IMR-90 (cell line): ENCODE data around the gene EFCAB5. TPM values are rescaled to one million over a fixed set of nuclear protein-coding genes. Genes with fewer than 3 reads are reported as not detected.

ENCODE experiments used
- ATAC-seq: fragments of 200-7000 bp; cut with Tn5 transposase; 2 replicates; pipeline ENCODE4 v1.9.1; 2020; ENCODE audit warnings: low read depth, mild to moderate bottlenecking, moderate library complexity
- BruUV-seq: library from RNA; stranded (reverse); fragments of 400-500 nt; replicated peaks from 2 replicates; lab custom pipeline; 2021; lab: Mats Ljungman, UMichigan
- CTCF ChIA-PET: fragments of 300-600 bp; formaldehyde crosslinking; extraction: SDS; loops from one replicate; lab custom pipeline; 2021; ENCODE audit warnings: antibody characterized with exemption; lab: Yijun Ruan, JAX
- POLR2A ChIA-PET: fragments of 300-600 bp; sonication (Branson Sonifier 250); formaldehyde crosslinking; loops from one replicate; lab custom pipeline; 2022; ENCODE audit warnings: antibody characterized with exemption; ENCODE audit not compliant: unreplicated experiment; lab: Charles Lee
- DNase-seq: peaks from one replicate; pipeline ENCODE4 v3.0.0; 2013
- H2AFZ ChIP-seq: replicated peaks from 2 replicates; pipeline ENCODE3; 2013; ENCODE audit warnings: low read length, mild to moderate bottlenecking; ENCODE audit not compliant: poor library complexity
- H2AK5ac ChIP-seq: 2 replicates; pipeline ENCODE4 v1.6.1; 2013; ENCODE audit warnings: low read depth, low read length, inconsistent platforms
- H2AK9ac ChIP-seq: replicated peaks from 2 replicates; pipeline ENCODE3; 2013; ENCODE audit warnings: mild to moderate bottlenecking, low read depth, low read length, moderate library complexity; ENCODE audit not compliant: poor library complexity
- H2BK120ac ChIP-seq: 2 replicates; pipeline ENCODE4 v1.6.1; 2013; ENCODE audit warnings: low read depth, low read length, inconsistent platforms
- H2BK15ac ChIP-seq: 3 replicates; pipeline ENCODE4 v1.6.1; 2013; ENCODE audit warnings: low read depth, low read length, inconsistent platforms
- H2BK20ac ChIP-seq: 2 replicates; pipeline ENCODE4 v1.6.1; 2013; ENCODE audit warnings: low read depth, mild to moderate bottlenecking, inconsistent platforms, low read length, moderate library complexity
- H2BK5ac ChIP-seq: 2 replicates; pipeline ENCODE4 v1.6.1; 2013; ENCODE audit warnings: mild to moderate bottlenecking, low read depth, low read length, inconsistent platforms; ENCODE audit not compliant: poor library complexity, severe bottlenecking
- H3K14ac ChIP-seq: replicated peaks from 2 replicates; pipeline ENCODE4 v1.6.1; 2013; ENCODE audit warnings: low read depth, low read length, inconsistent platforms
- H3K18ac ChIP-seq: 2 replicates; pipeline ENCODE4 v1.6.1; 2013; ENCODE audit warnings: low read depth, low read length, control low read depth
- H3K23ac ChIP-seq: 2 replicates; pipeline ENCODE4 v1.6.1; 2013; ENCODE audit warnings: low read depth, low read length, inconsistent platforms
- H3K27ac ChIP-seq: 2 replicates; pipeline ENCODE4 v1.5.1; 2013; ENCODE audit warnings: mild to moderate bottlenecking, control low read depth, low read length; ENCODE audit not compliant: insufficient read depth
- H3K27me3 ChIP-seq: 2 replicates; pipeline ENCODE4 v1.6.1; 2013; ENCODE audit warnings: low read length; ENCODE audit not compliant: control insufficient read depth, insufficient read depth
- H3K36me3 ChIP-seq: 2 replicates; pipeline ENCODE4 v1.6.1; 2013; ENCODE audit warnings: low read length, mixed read lengths; ENCODE audit not compliant: control insufficient read depth, insufficient read depth
- H3K4ac ChIP-seq: 2 replicates; pipeline ENCODE4 v1.6.1; 2013; ENCODE audit warnings: low read depth, low read length, inconsistent platforms
- H3K4me1 ChIP-seq: 2 replicates; pipeline ENCODE4 v1.6.1; 2013; ENCODE audit warnings: low read length, mixed read lengths; ENCODE audit not compliant: control insufficient read depth, insufficient read depth
- H3K4me2 ChIP-seq: 2 replicates; pipeline ENCODE4 v1.6.1; 2013; ENCODE audit warnings: low read depth, mild to moderate bottlenecking, control low read depth, low read length, moderate library complexity
- H3K4me3 ChIP-seq: 2 replicates; pipeline ENCODE4 v1.5.1; 2013; ENCODE audit warnings: low read depth, mild to moderate bottlenecking, control low read depth, low read length, moderate library complexity; ENCODE audit not compliant: insufficient read depth
- H3K56ac ChIP-seq: 2 replicates; pipeline ENCODE4 v1.6.1; 2013; ENCODE audit warnings: low read length, inconsistent platforms; ENCODE audit not compliant: insufficient read depth; ENCODE audit errors: extremely low read depth
- H3K79me1 ChIP-seq, 2 experiments: 2 replicates each; pipeline ENCODE4 v1.6.1; 2013; ENCODE audit warnings: low read length in 2 of 2, inconsistent platforms in 1 of 2, low read depth in 1 of 2
- H3K9ac ChIP-seq: 2 replicates; pipeline ENCODE4 v1.6.1; 2013; ENCODE audit warnings: low read depth, low read length, control low read depth
- H3K9me1 ChIP-seq: 2 replicates; pipeline ENCODE4 v1.6.1; 2013; ENCODE audit warnings: low read length, inconsistent platforms; ENCODE audit not compliant: insufficient read depth
- H3K9me3 ChIP-seq: 2 replicates; pipeline ENCODE4 v1.6.1; 2013; ENCODE audit warnings: low read length; ENCODE audit not compliant: control insufficient read depth, insufficient read depth
- H4K20me1 ChIP-seq: 2 replicates; pipeline ENCODE4 v1.6.1; 2013; ENCODE audit warnings: low read length, inconsistent platforms; ENCODE audit not compliant: insufficient read depth
- H4K5ac ChIP-seq: 2 replicates; pipeline ENCODE4 v1.6.1; 2013; ENCODE audit warnings: mild to moderate bottlenecking, low read depth, low read length, control low read depth
- H4K8ac ChIP-seq, 2 experiments: 2 replicates each; pipeline ENCODE4 v1.6.1; 2013; ENCODE audit warnings: low read depth in 2 of 2, low read length in 2 of 2, control low read depth in 1 of 2, inconsistent platforms in 1 of 2
- H4K91ac ChIP-seq: 2 replicates; pipeline ENCODE4 v1.6.1; 2013; ENCODE audit warnings: low read depth, low read length, inconsistent platforms; ENCODE audit not compliant: insufficient read depth
- BHLHE40 ChIP-seq: fragments of 150-350 bp; IDR thresholded peaks from 2 replicates; pipeline ENCODE4 v1.6.1; 2016; ENCODE audit warnings: mild to moderate bottlenecking, low read depth, low read length
- CEBPB ChIP-seq: IDR thresholded peaks from 2 replicates; pipeline ENCODE4 v1.6.1; 2012; ENCODE audit warnings: low read depth, low read length, improper control_type of control experiment
- CHD1 ChIP-seq: IDR thresholded peaks from 2 replicates; pipeline ENCODE4 v1.6.1; 2012; ENCODE audit warnings: low read depth, low read length, improper control_type of control experiment
- CTCF ChIP-seq: conservative IDR thresholded peaks from 2 replicates; pipeline ENCODE4 v1.5.1; 2012; ENCODE audit warnings: mild to moderate bottlenecking, low read depth, low read length, improper control_type of control experiment
- ELK1 ChIP-seq: fragments of 150-350 bp; IDR thresholded peaks from 2 replicates; pipeline ENCODE4 v1.6.1; 2016; ENCODE audit warnings: low read depth, mild to moderate bottlenecking, low read length, moderate library complexity, borderline replicate concordance
- FOS ChIP-seq: fragments of 150-350 bp; IDR thresholded peaks from 2 replicates; pipeline ENCODE4 v1.6.1; 2016; ENCODE audit warnings: low read depth, low read length
- MAFK ChIP-seq: IDR thresholded peaks from 2 replicates; pipeline ENCODE4 v1.6.1; 2012; ENCODE audit warnings: low read depth, low read length, improper control_type of control experiment
- MAZ ChIP-seq: IDR thresholded peaks from 2 replicates; pipeline ENCODE4 v1.6.1; 2012; ENCODE audit warnings: low read depth, mild to moderate bottlenecking, low read length, improper control_type of control experiment, moderate library complexity, borderline replicate concordance
- MXI1 ChIP-seq: IDR thresholded peaks from 2 replicates; pipeline ENCODE4 v1.6.1; 2012; ENCODE audit warnings: low read depth, mild to moderate bottlenecking, low read length, moderate library complexity, borderline replicate concordance
- NFE2L2 ChIP-seq: fragments of 150-350 bp; IDR thresholded peaks from 2 replicates; pipeline ENCODE4 v1.6.1; 2016; ENCODE audit warnings: low read depth, mild to moderate bottlenecking, low read length
- POLR2A ChIP-seq: IDR thresholded peaks from 2 replicates; pipeline ENCODE4 v1.6.1; 2012; ENCODE audit warnings: mild to moderate bottlenecking, low read depth, low read length
- RAD21 ChIP-seq: IDR thresholded peaks from 2 replicates; pipeline ENCODE4 v1.6.1; 2012; ENCODE audit warnings: low read length, improper control_type of control experiment
- RCOR1 ChIP-seq: IDR thresholded peaks from 2 replicates; pipeline ENCODE4 v1.6.1; 2012; ENCODE audit warnings: mild to moderate bottlenecking, low read length, improper control_type of control experiment; ENCODE audit not compliant: insufficient replicate concordance
- RFX5 ChIP-seq: IDR thresholded peaks from 2 replicates; pipeline ENCODE4 v1.8.0; 2012; ENCODE audit warnings: low read depth, mild to moderate bottlenecking, low read length, moderate library complexity
- SMC3 ChIP-seq: fragments of 150-350 bp; IDR thresholded peaks from 2 replicates; pipeline ENCODE4 v1.6.1; 2016; ENCODE audit warnings: low read depth, mild to moderate bottlenecking, antibody characterized with exemption, low read length, moderate library complexity
- USF2 ChIP-seq: fragments of 150-350 bp; IDR thresholded peaks from 2 replicates; pipeline ENCODE4 v1.6.1; 2017; ENCODE audit warnings: mild to moderate bottlenecking, antibody characterized with exemption, low read length, low read depth
- dilution Hi-C: fragments of 300-500 bp; cut with HindIII; formaldehyde crosslinking; loops from one replicate; pipeline ENCODE4 v1.14.3; 2018; ENCODE audit warnings: low sequenced_read_pairs; ENCODE audit not compliant: unreplicated experiment
- in situ Hi-C: fragments of 300-500 bp; cut with MboI; formaldehyde crosslinking; loops from 3 replicates; pipeline ENCODE4 v1.14.3; 2019; ENCODE audit warnings: low sequenced_read_pairs, inconsistent platforms, mixed read lengths
- intact Hi-C: fragments of 100-400 bp; cut with micrococcal nuclease; formaldehyde crosslinking; loops from 2 replicates; pipeline ENCODE4 v1.10.0; 2022
- polyA plus RNA-seq, 3 experiments: library from polyadenylated mRNA; depleted of rRNA; stranded (reverse); fragments of >200 nt; gene quantifications; 2 replicates each; pipeline ENCODE4 v1.2.3, GENCODE V29; 2012; ENCODE audit warnings: low replicate concordance in 1 of 3
- total RNA-seq: library from RNA; depleted of rRNA; stranded (reverse); fragments of >200 nt; gene quantifications from 2 replicates; pipeline ENCODE4 v1.2.3, GENCODE V29; 2012

EFCAB5 gene
- total and polyA plus RNA-seq, 2 of the 4 experiments (the other 2 are of a cell fraction) = 0.14 TPM; not detected in 1

GRCh38 chr17:30134551-30134950 lies 193.1 kb downstream of the EFCAB5 start:
- no peak overlapping the region for H3K56ac ChIP-seq
- ATAC-seq = no peak
- H3K9ac ChIP-seq = no peak overlapping the region
- no peak overlapping the region for H4K91ac ChIP-seq
- H2AFZ ChIP-seq = no peak overlapping the region
- H3K4me2 ChIP-seq = no peak overlapping the region
- no peaks in the 10 kb centered on the region for H3K9me3 ChIP-seq
- no peak overlapping the region for H2BK15ac ChIP-seq
- no peak overlapping the region for H4K5ac ChIP-seq
- no peaks in the 10 kb centered on the region for H3K27me3 ChIP-seq
- no TSS peak for BruUV-seq
- peaks cover 8% of the 10 kb centered on the region for H3K36me3 ChIP-seq
- no peak overlapping the region for H3K18ac ChIP-seq
- no peak overlapping the region for H2BK20ac ChIP-seq
- no peak overlapping the region for H3K4me3 ChIP-seq
- H2BK5ac ChIP-seq = no peak overlapping the region
- dilution Hi-C loops = no loop called here
- no peak overlapping the region for H3K23ac ChIP-seq
- peaks cover 23 to 60% of the 10 kb centered on the region in 2 experiments for H3K79me1 ChIP-seq
- no peak overlapping the region for H4K8ac ChIP-seq
- H3K27ac ChIP-seq = no peak overlapping the region
- H2AK5ac ChIP-seq = no peak overlapping the region
- H3K14ac ChIP-seq = no peak overlapping the region
- no peak overlapping the region for H3K4ac ChIP-seq
- peaks cover 30% of the 10 kb centered on the region; the same call in 1 of the 2 replicates for H4K20me1 ChIP-seq
- in situ Hi-C loops = no loop called here
- TF ChIP-seq FOS (no peak), ELK1 (no peak), BHLHE40 (no peak), RAD21 (no peak), RFX5 (no peak), POLR2A (no peak), RCOR1 (no peak), MXI1 (no peak), USF2 (no peak), SMC3 (no peak), CEBPB (no peak), CHD1 (no peak), MAFK (no peak), MAZ (no peak), NFE2L2 (no peak), CTCF (no peak)
- ChIA-PET CTCF (no interaction called here), POLR2A (no interaction called here)
- intact Hi-C loops = no loop called here
- H3K4me1 ChIP-seq = no peaks in the 10 kb centered on the region
- no peak overlapping the region for H2BK120ac ChIP-seq
- peaks cover 9% of the 10 kb centered on the region for H3K9me1 ChIP-seq
- no peak overlapping the region for H2AK9ac ChIP-seq
- no peak for DNase-seq
